Osteocyte (in vitro differentiated cells): ENCODE measurements around the gene AGXT. TPM values are rescaled to one million over a fixed set of nuclear protein-coding genes. Genes with fewer than 3 reads are reported as not detected.

Source experiments
- DNase-seq: peaks from one replicate; pipeline ENCODE4 v3.0.0; 2021; ENCODE audit warnings: mixed read lengths; ENCODE audit not compliant: unreplicated experiment; ENCODE audit errors: extremely low spot score
- H3K27ac Mint-ChIP-seq: one replicate; pipeline ENCODE4 v1.8.0; 2021; ENCODE audit warnings: mild to moderate bottlenecking, mixed read lengths; ENCODE audit not compliant: unreplicated experiment
- H3K27me3 Mint-ChIP-seq: one replicate; pipeline ENCODE4 v1.8.0; 2021; ENCODE audit warnings: mixed read lengths; ENCODE audit not compliant: unreplicated experiment
- H3K36me3 Mint-ChIP-seq: one replicate; pipeline ENCODE4 v1.8.0; 2021; ENCODE audit warnings: mixed read lengths; ENCODE audit not compliant: unreplicated experiment
- H3K4me1 Mint-ChIP-seq: one replicate; pipeline ENCODE4 v1.8.0; 2021; ENCODE audit warnings: mixed read lengths; ENCODE audit not compliant: unreplicated experiment
- H3K4me3 Mint-ChIP-seq: one replicate; pipeline ENCODE4 v1.8.0; 2021; ENCODE audit warnings: mild to moderate bottlenecking, moderate library complexity, mixed read lengths; ENCODE audit not compliant: unreplicated experiment
- H3K9me3 Mint-ChIP-seq: one replicate; pipeline ENCODE4 v1.8.0; 2021; ENCODE audit warnings: mixed read lengths; ENCODE audit not compliant: unreplicated experiment
- total RNA-seq: library from RNA; stranded (reverse); gene quantifications from 2 replicates; pipeline ENCODE4 v1.2.1, GENCODE V29; 2021
- TF ChIP-seq, protein P1 (sequence below): fragments of 200-600 bp; sonication (generic); IDR thresholded peaks from 2 replicates; pipeline ENCODE4 v1.5.0; 2021; ENCODE audit warnings: antibody characterized with exemption, mild to moderate bottlenecking, moderate library complexity

AGXT gene
- total RNA-seq, 1 donor from 2014 or later = not detected

DNA sequence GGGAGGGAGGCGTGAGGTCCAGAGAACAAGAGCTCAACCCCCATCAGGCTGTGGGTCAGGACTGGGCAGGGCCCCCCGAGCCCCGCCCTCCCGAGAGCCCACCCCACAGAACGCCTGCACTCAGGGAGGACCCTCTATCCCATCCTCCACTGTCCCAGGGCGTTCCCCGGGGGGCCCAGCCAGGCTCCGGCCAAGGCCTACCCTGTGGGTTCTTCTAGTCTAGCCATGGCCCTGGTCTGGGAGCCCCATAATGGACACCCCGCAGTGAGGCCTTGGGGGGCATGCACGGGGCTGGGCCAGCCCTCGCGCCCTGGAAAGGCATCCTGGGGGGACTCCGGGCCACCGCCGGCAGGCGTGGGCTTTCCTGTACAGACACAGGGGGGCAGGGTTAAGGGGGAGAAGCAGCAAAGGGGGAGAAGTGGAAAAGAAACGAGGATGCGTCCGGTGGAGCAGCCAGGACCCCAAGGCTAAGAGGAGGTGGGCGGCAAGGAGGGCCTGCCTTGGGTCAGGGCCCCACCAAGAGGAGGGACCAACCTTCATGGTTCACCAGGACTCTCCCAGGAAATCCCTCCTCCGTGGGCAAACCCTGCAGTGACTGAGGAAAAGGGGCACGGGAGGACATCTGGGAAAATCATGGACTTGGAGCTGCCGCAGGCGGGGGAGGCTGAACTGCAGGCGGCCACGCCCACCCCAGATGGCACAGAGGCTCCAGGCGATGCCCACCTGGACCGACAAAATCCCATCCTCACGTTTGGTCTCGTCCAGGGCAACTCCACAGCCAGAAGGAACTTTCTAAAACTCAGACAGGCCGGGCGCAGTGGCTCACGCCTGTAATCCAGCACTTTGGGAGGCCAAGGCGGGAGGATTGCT lies 34.8 kb downstream of the AGXT start:
- Mint-ChIP-seq H3K4me3 (no peak overlapping the region), H3K9me3 (peaks cover 6% of the 10 kb centered on the region), H3K36me3 (no peaks in the 10 kb centered on the region), H3K27me3 (peaks cover 16% of the 10 kb centered on the region), H3K27ac (no peak overlapping the region), H3K4me1 (no peaks in the 10 kb centered on the region)
- DNase-seq = no peak
- TF ChIP-seq, protein P1, sequence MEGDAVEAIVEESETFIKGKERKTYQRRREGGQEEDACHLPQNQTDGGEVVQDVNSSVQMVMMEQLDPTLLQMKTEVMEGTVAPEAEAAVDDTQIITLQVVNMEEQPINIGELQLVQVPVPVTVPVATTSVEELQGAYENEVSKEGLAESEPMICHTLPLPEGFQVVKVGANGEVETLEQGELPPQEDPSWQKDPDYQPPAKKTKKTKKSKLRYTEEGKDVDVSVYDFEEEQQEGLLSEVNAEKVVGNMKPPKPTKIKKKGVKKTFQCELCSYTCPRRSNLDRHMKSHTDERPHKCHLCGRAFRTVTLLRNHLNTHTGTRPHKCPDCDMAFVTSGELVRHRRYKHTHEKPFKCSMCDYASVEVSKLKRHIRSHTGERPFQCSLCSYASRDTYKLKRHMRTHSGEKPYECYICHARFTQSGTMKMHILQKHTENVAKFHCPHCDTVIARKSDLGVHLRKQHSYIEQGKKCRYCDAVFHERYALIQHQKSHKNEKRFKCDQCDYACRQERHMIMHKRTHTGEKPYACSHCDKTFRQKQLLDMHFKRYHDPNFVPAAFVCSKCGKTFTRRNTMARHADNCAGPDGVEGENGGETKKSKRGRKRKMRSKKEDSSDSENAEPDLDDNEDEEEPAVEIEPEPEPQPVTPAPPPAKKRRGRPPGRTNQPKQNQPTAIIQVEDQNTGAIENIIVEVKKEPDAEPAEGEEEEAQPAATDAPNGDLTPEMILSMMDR = no peak

DNA sequence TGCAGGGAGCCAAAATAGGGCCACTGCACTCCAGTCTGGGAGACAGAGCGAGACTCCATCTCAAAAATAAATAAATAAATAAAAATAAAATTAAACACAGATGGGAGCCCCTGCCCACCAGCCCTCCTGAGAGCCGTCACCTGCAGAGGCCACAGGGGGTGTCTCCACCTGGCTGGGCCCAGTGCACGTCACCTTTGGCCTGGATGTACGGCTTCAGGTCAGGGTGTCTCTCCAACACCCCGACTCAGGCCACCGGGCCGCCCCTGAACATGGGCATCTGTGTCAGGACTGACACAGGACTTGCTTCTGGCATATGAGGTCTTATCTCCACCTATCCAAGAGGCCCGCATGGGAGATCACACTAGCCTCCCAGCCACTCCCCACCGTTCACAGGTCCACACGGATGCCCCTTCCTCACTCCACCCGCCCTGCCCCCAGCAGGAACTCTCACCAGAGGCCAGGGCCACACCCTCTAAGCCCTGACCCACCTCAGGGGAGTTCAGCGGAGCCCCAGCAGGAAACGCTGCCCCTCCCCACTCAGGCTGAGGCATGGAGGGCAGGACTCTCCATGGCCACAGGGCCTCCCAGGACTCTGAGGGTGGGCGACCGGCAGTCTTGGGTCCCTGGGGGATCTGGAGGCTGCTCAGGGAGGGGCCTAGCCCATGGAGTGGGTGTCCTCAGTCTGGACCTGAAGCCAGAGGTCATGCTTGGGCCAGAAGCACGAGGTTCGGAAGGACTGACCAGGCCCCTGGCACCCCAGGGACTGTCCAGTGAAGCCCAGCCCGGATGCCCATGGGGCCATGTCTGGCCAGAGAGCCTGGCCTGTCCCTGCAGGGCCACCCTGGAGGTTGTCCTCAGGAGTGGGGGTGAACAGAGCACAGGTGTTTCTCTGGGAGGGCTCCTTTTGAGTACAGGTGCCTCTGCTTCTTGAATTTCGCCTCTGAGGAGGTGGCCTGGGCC lies 35.9 kb downstream of the AGXT start:
- peaks cover 16% of the 10 kb centered on the region for H3K27me3 Mint-ChIP-seq
- no peaks in the 10 kb centered on the region for H3K36me3 Mint-ChIP-seq
- H3K27ac Mint-ChIP-seq = no peak overlapping the region
- H3K4me3 Mint-ChIP-seq = no peak overlapping the region
- DNase-seq = no peak
- H3K9me3 Mint-ChIP-seq = peaks cover 6% of the 10 kb centered on the region
- TF ChIP-seq, protein P1 = no peak
- H3K4me1 Mint-ChIP-seq = no peaks in the 10 kb centered on the region

DNA sequence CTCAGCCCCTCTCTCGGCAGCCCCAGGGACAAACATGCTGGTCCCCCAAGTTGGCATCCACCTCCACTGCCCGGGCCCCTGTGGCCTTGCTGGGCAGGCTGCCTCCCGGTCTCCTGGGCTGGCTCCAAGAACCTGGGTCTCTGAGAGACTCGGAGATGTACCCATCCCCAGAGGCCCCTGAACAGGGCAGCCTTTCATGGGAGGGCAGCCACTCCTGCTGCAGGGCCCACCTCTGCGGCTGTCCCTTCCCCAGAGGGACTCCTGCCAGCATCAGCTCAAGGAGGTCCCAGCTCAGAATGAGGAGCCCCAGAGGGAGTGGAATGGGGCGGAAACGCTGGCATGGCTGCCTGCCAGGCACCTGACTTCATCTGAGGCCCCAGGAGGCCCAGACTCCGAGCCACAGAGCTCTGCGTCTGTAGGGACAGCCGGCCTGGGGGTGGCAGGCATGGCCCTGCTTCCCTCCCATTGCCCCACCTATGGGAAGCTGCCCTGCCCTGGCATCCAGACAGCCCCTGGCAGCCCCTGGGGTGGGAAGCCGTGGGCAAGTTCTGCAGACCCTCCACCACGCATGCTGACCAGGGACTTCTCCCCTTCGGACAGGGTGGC lies 36.7 kb downstream of the AGXT start:
- H3K27ac Mint-ChIP-seq = no peak overlapping the region
- peaks cover 6% of the 10 kb centered on the region for H3K9me3 Mint-ChIP-seq

DNA sequence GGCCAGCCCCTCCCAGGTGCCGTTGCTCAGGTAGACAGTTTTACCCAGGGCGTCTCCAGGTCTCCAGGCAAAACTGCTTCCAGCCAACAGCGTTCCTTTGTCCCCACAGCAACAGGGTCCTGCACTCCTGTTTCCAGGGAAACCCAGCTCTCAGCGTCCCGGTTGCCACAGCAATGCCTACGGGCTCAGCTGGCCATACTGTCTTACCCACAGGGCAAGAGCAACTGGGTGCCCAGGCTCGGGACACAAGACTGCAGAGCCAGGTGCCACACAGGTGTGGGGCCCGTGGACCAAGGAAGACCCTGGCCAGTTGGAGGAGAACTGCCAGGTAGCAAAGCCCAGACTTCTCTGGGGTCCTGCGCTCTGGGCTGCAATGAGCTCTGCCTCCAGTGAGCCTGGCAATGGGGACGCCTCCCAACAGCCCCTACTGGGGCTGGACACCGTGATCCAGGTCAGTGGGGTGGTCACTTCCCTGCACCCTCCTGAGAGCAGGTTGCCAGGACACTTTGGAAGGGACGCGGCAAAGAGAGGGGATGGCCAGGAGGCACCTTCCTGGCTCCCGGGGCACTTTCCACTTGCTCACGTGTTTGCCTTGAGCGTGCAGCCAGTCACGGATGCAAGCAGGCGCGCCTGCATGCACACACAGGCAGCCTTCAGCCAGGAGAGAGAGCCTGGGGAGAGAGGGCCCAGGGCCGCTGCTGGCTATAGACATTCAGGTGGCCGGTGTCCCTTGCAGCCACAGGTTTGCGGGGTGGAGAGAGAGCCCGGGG lies 37.7 kb downstream of the AGXT start, which contains the start of gene CROCC2:
Gene CROCC2, plus strand, starts transcription at position 196 of the 770 bp plus-strand sequence. Its CDS starts 178 bp downstream, at position 374.
- Mint-ChIP-seq H3K9me3 (no peaks in the 10 kb centered on the region), H3K4me3 (no peak within 1 kb of the TSS), H3K27ac (no peak within 1 kb of the TSS)

More for the DNA sequence above, 36.7 kb downstream of the AGXT start:
- no peak for DNase-seq
- H3K4me1 Mint-ChIP-seq = no peaks in the 10 kb centered on the region
- TF ChIP-seq, protein P1 = no peak
- H3K27me3 Mint-ChIP-seq = peaks cover 16% of the 10 kb centered on the region
- H3K36me3 Mint-ChIP-seq = no peaks in the 10 kb centered on the region
- H3K4me3 Mint-ChIP-seq = no peak overlapping the region

More for the DNA sequence above, 37.7 kb downstream of the AGXT start, which contains the start of gene CROCC2:
- Mint-ChIP-seq H3K27me3 (peaks cover 12% of the 10 kb centered on the region), H3K36me3 (no peaks in the 10 kb centered on the region), H3K4me1 (no peaks in the 10 kb centered on the region)
- TF ChIP-seq, protein P1 = no peak
- DNase-seq = no peak
